ENCODE measurements around the gene RPS6KA2.
"Not testable (repeated sequence)": the region's sequence is repeated elsewhere in the genome, so short reads cannot be mapped to it uniquely, and the experiment has no call there.

RPS6KA2 gene

GRCh38 chr6:166639921-166640320, 12.9 kb upstream of the RPS6KA2 start:
- no peaks in the 10 kb centered on the region for H3K36me3 ChIP-seq (ENCODE audit: control insufficient read depth, insufficient read depth, low read length)
- peaks cover 17% of the 10 kb centered on the region for H3K4me1 ChIP-seq (ENCODE audit: control insufficient read depth, insufficient read depth, low read length)
- peaks cover 4% of the 10 kb centered on the region for H3K9me3 ChIP-seq (ENCODE audit: control insufficient read depth, low read length)
- H3K4me3 ChIP-seq (ENCODE audit: low read length) = no peak overlapping the region
- H3K9ac ChIP-seq (ENCODE audit: low read length) = no peak overlapping the region
- H3K27me3 ChIP-seq (ENCODE audit: control insufficient read depth, insufficient read depth, low read length) = no peaks in the 10 kb centered on the region

GRCh38 chr6:166638573-166638964, 11.5 kb upstream of the RPS6KA2 start:
- H3K36me3 ChIP-seq (ENCODE audit: control insufficient read depth, insufficient read depth, low read length) = no peaks in the 10 kb centered on the region
- no peaks in the 10 kb centered on the region for H3K27me3 ChIP-seq (ENCODE audit: control insufficient read depth, insufficient read depth, low read length)
- H3K9ac ChIP-seq (ENCODE audit: low read length) = no peak overlapping the region
- peaks cover 17% of the 10 kb centered on the region for H3K4me1 ChIP-seq (ENCODE audit: control insufficient read depth, insufficient read depth, low read length)
- H3K4me3 ChIP-seq (ENCODE audit: low read length) = no peak overlapping the region
- peaks cover 1% of the 10 kb centered on the region for H3K9me3 ChIP-seq (ENCODE audit: control insufficient read depth, low read length)

GRCh38 chr6:166637812-166638572, 10.9 kb upstream of the RPS6KA2 start:
- Histone ChIP-seq H3K27me3 (ENCODE audit: control insufficient read depth, insufficient read depth, low read length) (no peaks in the 10 kb centered on the region), H3K36me3 (ENCODE audit: control insufficient read depth, insufficient read depth, low read length) (no peaks in the 10 kb centered on the region), H3K4me3 (ENCODE audit: low read length) (no peak overlapping the region), H3K9me3 (ENCODE audit: control insufficient read depth, low read length) (no peaks in the 10 kb centered on the region), H3K4me1 (ENCODE audit: control insufficient read depth, insufficient read depth, low read length) (peaks cover 17% of the 10 kb centered on the region), H3K9ac (ENCODE audit: low read length) (no peak overlapping the region)

- Histone ChIP-seq H3K36me3 (ENCODE audit: control insufficient read depth, insufficient read depth, low read length) (no peaks in the 10 kb centered on the region), H3K9me3 (ENCODE audit: control insufficient read depth, low read length) (no peaks in the 10 kb centered on the region), H3K27me3 (ENCODE audit: control insufficient read depth, insufficient read depth, low read length) (no peaks in the 10 kb centered on the region), H3K4me3 (ENCODE audit: low read length) (no peak overlapping the region), H3K4me1 (ENCODE audit: control insufficient read depth, insufficient read depth, low read length) (peaks cover 17% of the 10 kb centered on the region), H3K9ac (ENCODE audit: low read length) (no peak overlapping the region)
These were observed 9.9 kb upstream of the RPS6KA2 start for GRCh38 chr6:166636934-166637333.

GRCh38 chr6:166636191-166636933, 9.3 kb upstream of the RPS6KA2 start:
- Histone ChIP-seq H3K9me3 (ENCODE audit: control insufficient read depth, low read length) (no peaks in the 10 kb centered on the region), H3K4me3 (ENCODE audit: low read length) (no peak overlapping the region), H3K4me1 (ENCODE audit: control insufficient read depth, insufficient read depth, low read length) (peaks cover 17% of the 10 kb centered on the region), H3K27me3 (ENCODE audit: control insufficient read depth, insufficient read depth, low read length) (no peaks in the 10 kb centered on the region), H3K36me3 (ENCODE audit: control insufficient read depth, insufficient read depth, low read length) (no peaks in the 10 kb centered on the region), H3K9ac (ENCODE audit: low read length) (no peak overlapping the region)

GRCh38 chr6:166635013-166635970, 8.2 kb upstream of the RPS6KA2 start:
- Histone ChIP-seq H3K36me3 (ENCODE audit: control insufficient read depth, insufficient read depth, low read length) (no peaks in the 10 kb centered on the region), H3K9ac (ENCODE audit: low read length) (no peak overlapping the region), H3K9me3 (ENCODE audit: control insufficient read depth, low read length) (no peaks in the 10 kb centered on the region), H3K4me1 (ENCODE audit: control insufficient read depth, insufficient read depth, low read length) (peaks cover 10% of the 10 kb centered on the region), H3K27me3 (ENCODE audit: control insufficient read depth, insufficient read depth, low read length) (peaks cover 2% of the 10 kb centered on the region), H3K4me3 (ENCODE audit: low read length) (no peak overlapping the region)

- not testable (repeated sequence) for H3K9me3 ChIP-seq (ENCODE audit: control insufficient read depth, low read length); H3K27me3 ChIP-seq (ENCODE audit: control insufficient read depth, insufficient read depth, low read length); H3K4me3 ChIP-seq (ENCODE audit: low read length); H3K9ac ChIP-seq (ENCODE audit: low read length); H3K4me1 ChIP-seq (ENCODE audit: control insufficient read depth, insufficient read depth, low read length); H3K36me3 ChIP-seq (ENCODE audit: control insufficient read depth, insufficient read depth, low read length)
These were observed 7.5 kb upstream of the RPS6KA2 start for GRCh38 chr6:166634581-166634980.

- Histone ChIP-seq H3K4me3 (ENCODE audit: low read length) (no peak overlapping the region), H3K36me3 (ENCODE audit: control insufficient read depth, insufficient read depth, low read length) (no peaks in the 10 kb centered on the region)
These were observed 6.9 kb upstream of the RPS6KA2 start for GRCh38 chr6:166633732-166634535.

GRCh38 chr6:166632731-166633130, 5.7 kb upstream of the RPS6KA2 start:
- no peak overlapping the region for H3K9ac ChIP-seq (ENCODE audit: low read length)
- no peaks in the 10 kb centered on the region for H3K36me3 ChIP-seq (ENCODE audit: control insufficient read depth, insufficient read depth, low read length)
- peaks cover 3% of the 10 kb centered on the region for H3K27me3 ChIP-seq (ENCODE audit: control insufficient read depth, insufficient read depth, low read length)
- no peaks in the 10 kb centered on the region for H3K9me3 ChIP-seq (ENCODE audit: control insufficient read depth, low read length)
- no peak overlapping the region for H3K4me3 ChIP-seq (ENCODE audit: low read length)
- H3K4me1 ChIP-seq (ENCODE audit: control insufficient read depth, insufficient read depth, low read length) = peaks cover 17% of the 10 kb centered on the region

More at GRCh38 chr6:166633732-166634535, 6.9 kb upstream of the RPS6KA2 start:
- no peaks in the 10 kb centered on the region for H3K9me3 ChIP-seq (ENCODE audit: control insufficient read depth, low read length)
- H3K4me1 ChIP-seq (ENCODE audit: control insufficient read depth, insufficient read depth, low read length) = peaks cover 10% of the 10 kb centered on the region
- no peak overlapping the region for H3K9ac ChIP-seq (ENCODE audit: low read length)
- peaks cover 3% of the 10 kb centered on the region for H3K27me3 ChIP-seq (ENCODE audit: control insufficient read depth, insufficient read depth, low read length)

GRCh38 chr6:166630462-166630861, 3.4 kb upstream of the RPS6KA2 start:
- Histone ChIP-seq H3K4me1 (ENCODE audit: control insufficient read depth, insufficient read depth, low read length) (peaks cover 14% of the 10 kb centered on the region), H3K36me3 (ENCODE audit: control insufficient read depth, insufficient read depth, low read length) (no peaks in the 10 kb centered on the region), H3K9me3 (ENCODE audit: control insufficient read depth, low read length) (no peaks in the 10 kb centered on the region), H3K4me3 (ENCODE audit: low read length) (no peak overlapping the region), H3K27me3 (ENCODE audit: control insufficient read depth, insufficient read depth, low read length) (peaks cover 3% of the 10 kb centered on the region), H3K9ac (ENCODE audit: low read length) (no peak overlapping the region)

- Histone ChIP-seq H3K9ac (ENCODE audit: low read length) (no peak overlapping the region), H3K4me3 (ENCODE audit: low read length) (no peak overlapping the region), H3K4me1 (ENCODE audit: control insufficient read depth, insufficient read depth, low read length) (peaks cover 15% of the 10 kb centered on the region), H3K9me3 (ENCODE audit: control insufficient read depth, low read length) (no peaks in the 10 kb centered on the region), H3K27me3 (ENCODE audit: control insufficient read depth, insufficient read depth, low read length) (peaks cover 3% of the 10 kb centered on the region), H3K36me3 (ENCODE audit: control insufficient read depth, insufficient read depth, low read length) (no peaks in the 10 kb centered on the region)
These were observed 2.6 kb upstream of the RPS6KA2 start for GRCh38 chr6:166629628-166630027.
